C4-2B (cell line): ENCODE results near the gene ZDHHC1.

Experiments used
- H3K27ac ChIP-seq: fragments of 450-650 bp; 2 replicates; pipeline ENCODE4 v1.5.1; 2017
- CTCF ChIP-seq: fragments of 450-650 bp; conservative IDR thresholded peaks from 2 replicates; pipeline ENCODE4 v1.5.1; 2017; ENCODE audit warnings: mild to moderate bottlenecking
- ZFX ChIP-seq: fragments of 450-650 bp; IDR thresholded peaks from 2 replicates; pipeline ENCODE4 v1.6.1; 2017

Gene ZDHHC1

GRCh38 chr16:67446968-67447507 is 30.8 kb upstream of the ZDHHC1 start:
- no peak for TF ChIP-seq ZFX
- no peak for TF ChIP-seq CTCF
- H3K27ac ChIP-seq = peak overlapping the region; percentile 82

- peak overlapping the region; percentile 82 for H3K27ac ChIP-seq
- no peak for TF ChIP-seq ZFX
- TF ChIP-seq CTCF = no peak; the same call in 1 of the 2 replicates
Measured at GRCh38 chr16:67445913-67446907, 29.9 kb upstream of the ZDHHC1 start.

GRCh38 chr16:67445441-67445912 is 29.2 kb upstream of the ZDHHC1 start:
- peak overlapping the region; percentile 82 for H3K27ac ChIP-seq
- TF ChIP-seq ZFX (no peak), CTCF (no peak; the same call in 1 of the 2 replicates)

- peak overlapping the region; percentile 82 for H3K27ac ChIP-seq
- TF ChIP-seq CTCF (no peak), ZFX (no peak)
Measured at GRCh38 chr16:67445126-67445426, 28.8 kb upstream of the ZDHHC1 start.

- no peak for TF ChIP-seq ZFX
- peak overlapping the region; percentile 82 for H3K27ac ChIP-seq
Measured at GRCh38 chr16:67444259-67445125, 28.2 kb upstream of the ZDHHC1 start.

GRCh38 chr16:67443265-67443664 is 27.0 kb upstream of the ZDHHC1 start:
- H3K27ac ChIP-seq = peak overlapping the region; percentile 82

More at GRCh38 chr16:67443265-67443664, 27.0 kb upstream of the ZDHHC1 start:
- TF ChIP-seq CTCF (no peak), ZFX (no peak)
